Measurements from ENCODE around the gene RUNX2.

DNA sequence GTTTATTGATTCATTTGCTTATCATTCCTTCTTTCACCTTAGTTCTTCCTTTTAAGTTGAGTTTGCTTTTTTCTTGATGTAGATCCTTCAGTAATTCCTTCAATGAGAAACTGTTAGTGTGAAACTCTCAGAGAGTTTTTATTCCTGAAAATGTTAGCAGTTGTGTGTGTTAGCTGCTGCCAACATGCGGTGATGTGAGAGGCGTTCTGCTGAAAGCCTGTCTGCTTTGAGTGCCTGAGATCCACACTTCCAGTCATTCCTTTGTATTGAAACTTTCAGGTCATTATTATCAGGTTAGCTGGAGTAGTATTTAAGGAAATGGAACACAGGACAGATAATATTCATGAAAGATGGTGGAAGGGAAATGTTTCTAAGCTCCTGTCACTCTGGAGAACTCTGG is 119.6 kb downstream of the RUNX2 start:
- TF ChIP-seq, protein P1, sequence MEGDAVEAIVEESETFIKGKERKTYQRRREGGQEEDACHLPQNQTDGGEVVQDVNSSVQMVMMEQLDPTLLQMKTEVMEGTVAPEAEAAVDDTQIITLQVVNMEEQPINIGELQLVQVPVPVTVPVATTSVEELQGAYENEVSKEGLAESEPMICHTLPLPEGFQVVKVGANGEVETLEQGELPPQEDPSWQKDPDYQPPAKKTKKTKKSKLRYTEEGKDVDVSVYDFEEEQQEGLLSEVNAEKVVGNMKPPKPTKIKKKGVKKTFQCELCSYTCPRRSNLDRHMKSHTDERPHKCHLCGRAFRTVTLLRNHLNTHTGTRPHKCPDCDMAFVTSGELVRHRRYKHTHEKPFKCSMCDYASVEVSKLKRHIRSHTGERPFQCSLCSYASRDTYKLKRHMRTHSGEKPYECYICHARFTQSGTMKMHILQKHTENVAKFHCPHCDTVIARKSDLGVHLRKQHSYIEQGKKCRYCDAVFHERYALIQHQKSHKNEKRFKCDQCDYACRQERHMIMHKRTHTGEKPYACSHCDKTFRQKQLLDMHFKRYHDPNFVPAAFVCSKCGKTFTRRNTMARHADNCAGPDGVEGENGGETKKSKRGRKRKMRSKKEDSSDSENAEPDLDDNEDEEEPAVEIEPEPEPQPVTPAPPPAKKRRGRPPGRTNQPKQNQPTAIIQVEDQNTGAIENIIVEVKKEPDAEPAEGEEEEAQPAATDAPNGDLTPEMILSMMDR (IDR thresholded peaks at IDR 0.05 in 8 of 11, conservative IDR thresholded peaks at IDR 0.05 in 3 of 11): no peak
- TF ChIP-seq POLR2A (IDR thresholded peaks at IDR 0.05): no peak

Data from spleen (tissue), 7 donors.